ENCODE measurements around the gene EIF3A.
"Not testable (repeated sequence)": the region's sequence is repeated elsewhere in the genome, so short reads cannot be mapped to it uniquely, and the experiment has no call there.

The EIF3A gene

GRCh38 chr10:119118231-119118630 is 37.6 kb upstream of the EIF3A start:
- DNase-seq (ENCODE audit: extremely low read depth, low read depth): no peak
- no peak for TF ChIP-seq CTCF (IDR thresholded peaks at IDR 0.05; ENCODE audit: low read depth, low read length)

- no peak for DNase-seq (ENCODE audit: extremely low read depth, low read depth)
- TF ChIP-seq CTCF (IDR thresholded peaks at IDR 0.05; ENCODE audit: low read depth, low read length): no peak
These were observed 35.8 kb upstream of the EIF3A start for GRCh38 chr10:119116326-119116951.

GRCh38 chr10:119115926-119116325 is 35.3 kb upstream of the EIF3A start:
- TF ChIP-seq CTCF (IDR thresholded peaks at IDR 0.05; ENCODE audit: low read depth, low read length): no peak

GRCh38 chr10:119113751-119114732 is 33.4 kb upstream of the EIF3A start:
- DNase-seq (ENCODE audit: extremely low read depth, low read depth): peak; percentile 67
- no peak for TF ChIP-seq CTCF (IDR thresholded peaks at IDR 0.05; ENCODE audit: low read depth, low read length)

More at GRCh38 chr10:119115926-119116325, 35.3 kb upstream of the EIF3A start:
- DNase-seq (ENCODE audit: extremely low read depth, low read depth): no peak

GRCh38 chr10:119112056-119112455 is 31.4 kb upstream of the EIF3A start:
- TF ChIP-seq CTCF (IDR thresholded peaks at IDR 0.05; ENCODE audit: low read depth, low read length): no peak
- no peak for DNase-seq (ENCODE audit: extremely low read depth, low read depth)

GRCh38 chr10:119107771-119108170 is 27.2 kb upstream of the EIF3A start:
- DNase-seq (ENCODE audit: extremely low read depth, low read depth): not testable (repeated sequence)

- not testable (repeated sequence) for DNase-seq (ENCODE audit: extremely low read depth, low read depth)
These were observed 26.5 kb upstream of the EIF3A start for GRCh38 chr10:119107106-119107505.

- DNase-seq (ENCODE audit: extremely low read depth, low read depth): not testable (repeated sequence)
These were observed 25.3 kb upstream of the EIF3A start for GRCh38 chr10:119105899-119106298.

Measured in AG09319 (cell line).